Activated gamma-delta T cell treated with anti-CD3 and anti-CD28 coated beads, Interleukin-2, amount 50 U/mL, for 16 hours (primary cell): ENCODE measurements around the gene RCAN3.
"Not testable (repeated sequence)": the region's sequence is repeated elsewhere in the genome, so short reads cannot be mapped to it uniquely, and the experiment has no call there.

ENCODE experiments used
- DNase-seq: peaks from one replicate; pipeline ENCODE4 v3.0.0-alpha.2; 2020; ENCODE audit warnings: low read depth

Gene RCAN3

GRCh38 chr1:24502709-24503058, at the start of gene RCAN3:
RCAN3 (plus strand) TSS chr1:24502836; CDS start chr1:24514373, 11,537 bp downstream.
- DNase-seq, result peak; percentile 82

- no peak for DNase-seq
These were observed 49.6 kb upstream of the RCAN3 start for GRCh38 chr1:24452922-24453485.

GRCh38 chr1:24454673-24455072, 48.0 kb upstream of the RCAN3 start:
- no peak for DNase-seq

- no peak for DNase-seq
These were observed 47.4 kb upstream of the RCAN3 start for GRCh38 chr1:24455272-24455671.

GRCh38 chr1:24457866-24458265, 44.8 kb upstream of the RCAN3 start:
- no peak for DNase-seq

- no peak for DNase-seq
These were observed 42.9 kb upstream of the RCAN3 start for GRCh38 chr1:24459551-24460266.

- not testable (repeated sequence) for DNase-seq
These were observed 40.5 kb upstream of the RCAN3 start for GRCh38 chr1:24462128-24462527.

GRCh38 chr1:24463776-24464735, 38.6 kb upstream of the RCAN3 start:
- no peak for DNase-seq

GRCh38 chr1:24465099-24465498, 37.5 kb upstream of the RCAN3 start:
- no peak for DNase-seq

- DNase-seq, result no peak
These were observed 37.0 kb upstream of the RCAN3 start for GRCh38 chr1:24465638-24466037.

- DNase-seq, result no peak
These were observed 33.8 kb upstream of the RCAN3 start for GRCh38 chr1:24468685-24469316.

GRCh38 chr1:24470592-24470991, 32.0 kb upstream of the RCAN3 start:
- DNase-seq, result no peak

GRCh38 chr1:24472527-24473251, 29.9 kb upstream of the RCAN3 start:
- no peak for DNase-seq

GRCh38 chr1:24474193-24474592, 28.4 kb upstream of the RCAN3 start:
- no peak for DNase-seq

GRCh38 chr1:24475700-24476099, 26.9 kb upstream of the RCAN3 start:
- DNase-seq, result no peak

GRCh38 chr1:24476571-24476970, 26.1 kb upstream of the RCAN3 start:
- DNase-seq, result no peak

GRCh38 chr1:24477309-24477708, 25.3 kb upstream of the RCAN3 start:
- no peak for DNase-seq

- no peak for DNase-seq
These were observed 21.5 kb upstream of the RCAN3 start for GRCh38 chr1:24481101-24481500.

GRCh38 chr1:24481843-24482610, 20.6 kb upstream of the RCAN3 start:
- DNase-seq, result no peak

- DNase-seq, result no peak
These were observed 19.2 kb upstream of the RCAN3 start for GRCh38 chr1:24483441-24483840.

- DNase-seq, result no peak
These were observed 18.4 kb upstream of the RCAN3 start for GRCh38 chr1:24484199-24484598.
